H1 (cell line): ENCODE results near the gene MAGI1. TPM values are rescaled to one million over a fixed set of nuclear protein-coding genes. Genes with fewer than 3 reads are reported as not detected.

Source experiments
- CTCF ChIA-PET: fragments of 300-600 bp; sonication (Branson Sonifier 250); formaldehyde crosslinking; loops from one replicate; lab custom pipeline; 2021; ENCODE audit not compliant: partially characterized antibody; lab: Charles Lee
- POLR2A ChIA-PET: fragments of 300-600 bp; sonication (Branson Sonifier 250); formaldehyde crosslinking; loops from one replicate; lab custom pipeline; 2021; ENCODE audit warnings: inconsistent platforms; ENCODE audit not compliant: partially characterized antibody; lab: Charles Lee
- DNase-seq, 2 experiments: peaks; one replicate each; pipeline versions ENCODE4 v3.0.0 to v3.0.0-alpha.2; 2010 to 2022; ENCODE audit warnings: low spot score in 2 of 2, low read depth in 1 of 2, mixed read lengths in 1 of 2
- FAIRE-seq: peaks from 2 replicates; lab custom pipeline; 2011; peaks lifted over from hg19 to GRCh38; lab: Jason Lieb, UNC
- H2AFZ ChIP-seq: 2 replicates; pipeline ENCODE4 v1.8.1; 2012; ENCODE audit warnings: low read length, inconsistent platforms
- H2AK5ac ChIP-seq: 2 replicates; pipeline ENCODE4 v1.6.1; 2013; ENCODE audit warnings: low read depth, low read length
- H2BK120ac ChIP-seq: replicated peaks from 2 replicates; pipeline ENCODE3; 2013; ENCODE audit warnings: low read depth, low read length, inconsistent platforms
- H2BK12ac ChIP-seq: 2 replicates; pipeline ENCODE4 v1.6.1; 2013; ENCODE audit warnings: low read depth, low read length
- H2BK15ac ChIP-seq: 2 replicates; pipeline ENCODE4 v1.6.1; 2013; ENCODE audit warnings: low read length
- H2BK20ac ChIP-seq: 2 replicates; pipeline ENCODE4 v1.6.1; 2013; ENCODE audit warnings: low read length
- H2BK5ac ChIP-seq: 2 replicates; pipeline ENCODE4 v1.6.1; 2013; ENCODE audit warnings: low read depth, low read length
- H3K14ac ChIP-seq: 2 replicates; pipeline ENCODE4 v1.6.1; 2013; ENCODE audit warnings: inconsistent platforms; ENCODE audit not compliant: insufficient read length
- H3K18ac ChIP-seq: 2 replicates; pipeline ENCODE4 v1.6.1; 2013; ENCODE audit warnings: low read length; ENCODE audit errors: extremely low read depth
- H3K23ac ChIP-seq: 2 replicates; pipeline ENCODE4 v1.6.1; 2013; ENCODE audit warnings: inconsistent platforms; ENCODE audit not compliant: insufficient read length
- H3K23me2 ChIP-seq: 2 replicates; pipeline ENCODE4 v1.6.1; 2013; ENCODE audit warnings: low read depth, low read length
- H3K27ac ChIP-seq: 2 replicates; pipeline ENCODE4 v1.6.1; 2011; ENCODE audit warnings: low read depth, low read length, inconsistent platforms
- H3K27me3 ChIP-seq, 4 experiments: replicated peaks in 1 of 4; 1 replicate in 1 of 4; 2 replicates in 3 of 4; pipeline versions ENCODE4 v1.6.1 to v1.8.1; 2011 to 2013; ENCODE audit warnings: low read length in 3 of 4, mild to moderate bottlenecking in 3 of 4, inconsistent platforms in 2 of 4, mixed read lengths in 2 of 4, moderate library complexity in 1 of 4; ENCODE audit not compliant: control insufficient read depth in 3 of 4, insufficient read depth in 3 of 4; ENCODE audit errors: extremely low read depth in 1 of 4
- H3K36me3 ChIP-seq, 4 experiments: 2 replicates each; pipeline versions ENCODE4 v1.6.1 to v1.8.1; 2011 to 2013; ENCODE audit warnings: mild to moderate bottlenecking in 4 of 4, low read length in 3 of 4, moderate library complexity in 2 of 4, control low read depth in 1 of 4, inconsistent platforms in 1 of 4; ENCODE audit not compliant: insufficient read depth in 4 of 4, control insufficient read depth in 2 of 4
- H3K4ac ChIP-seq: replicated peaks from 2 replicates; pipeline ENCODE3; 2013; ENCODE audit warnings: low read length, low read depth, mixed read lengths, inconsistent platforms; ENCODE audit not compliant: insufficient read length
- H3K4me1 ChIP-seq, 4 experiments: replicated peaks in 1 of 4; 1 replicate in 1 of 4; 2 replicates in 3 of 4; pipeline versions ENCODE4 v1.6.1 to v1.8.1; 2011 to 2013; ENCODE audit warnings: low read length in 3 of 4, inconsistent platforms in 2 of 4, mixed read lengths in 1 of 4; ENCODE audit not compliant: insufficient read depth in 4 of 4, control insufficient read depth in 3 of 4
- H3K4me2 ChIP-seq, 2 experiments: 2 replicates each; pipeline versions ENCODE4 v1.6.1 to v1.8.1; 2011 to 2013; ENCODE audit warnings: low read depth in 2 of 2, low read length in 2 of 2, control low read depth in 1 of 2, inconsistent platforms in 1 of 2, mild to moderate bottlenecking in 1 of 2; ENCODE audit not compliant: insufficient read depth in 1 of 2
- H3K4me3 ChIP-seq, 4 experiments: fragments of 200-600, 300-600 bp in 1 of 4; sonication (generic), shearing (Covaris generic), sonication (Bioruptor Twin) in 1 of 4; 2 replicates each; pipeline versions ENCODE4 v1.5.1 to v1.8.1; 2011 to 2016; ENCODE audit warnings: low read length in 4 of 4, low read depth in 3 of 4, control low read depth in 2 of 4, inconsistent platforms in 2 of 4, mild to moderate bottlenecking in 2 of 4, mixed read lengths in 1 of 4, moderate library complexity in 1 of 4; ENCODE audit not compliant: insufficient read depth in 2 of 4; ENCODE audit errors: extremely low read depth in 1 of 4
- H3K56ac ChIP-seq: replicated peaks from 2 replicates; pipeline ENCODE3; 2013; ENCODE audit warnings: low read depth, mild to moderate bottlenecking, mixed read lengths, low read length, inconsistent platforms; ENCODE audit not compliant: insufficient read length
- H3K79me1 ChIP-seq: 2 replicates; pipeline ENCODE4 v1.6.1; 2013; ENCODE audit warnings: low read depth, low read length, control low read depth
- H3K79me2 ChIP-seq, 2 experiments: 2 replicates each; pipeline versions ENCODE4 v1.6.1 to v1.8.1; 2012 to 2013; ENCODE audit warnings: low read length in 2 of 2, mild to moderate bottlenecking in 2 of 2, inconsistent platforms in 1 of 2; ENCODE audit not compliant: insufficient read depth in 2 of 2, control insufficient read depth in 1 of 2
- H3K9ac ChIP-seq, 4 experiments: replicated peaks in 1 of 4; 1 replicate in 1 of 4; 2 replicates in 3 of 4; pipeline versions ENCODE4 v1.6.1 to v1.8.1; 2011 to 2013; ENCODE audit warnings: low read depth in 3 of 4, low read length in 3 of 4, control low read depth in 2 of 4, mild to moderate bottlenecking in 2 of 4, moderate library complexity in 2 of 4, inconsistent platforms in 1 of 4; ENCODE audit errors: extremely low read depth in 1 of 4
- H3K9me3 ChIP-seq, 2 experiments: 2 replicates each; pipeline versions ENCODE4 v1.6.1 to v1.8.1; 2012 to 2013; ENCODE audit warnings: mild to moderate bottlenecking in 2 of 2, moderate library complexity in 2 of 2, control low read depth in 1 of 2, inconsistent platforms in 1 of 2, low read depth in 1 of 2, low read length in 1 of 2, mixed read lengths in 1 of 2; ENCODE audit not compliant: insufficient read depth in 2 of 2
- H4K20me1 ChIP-seq, 2 experiments: replicated peaks in 1 of 2; 2 replicates each; pipeline versions ENCODE3 to v1.8.1; 2011 to 2013; ENCODE audit warnings: inconsistent platforms in 2 of 2, low read length in 2 of 2, mild to moderate bottlenecking in 1 of 2; ENCODE audit not compliant: insufficient read depth in 2 of 2, control insufficient read depth in 1 of 2
- H4K5ac ChIP-seq: 2 replicates; pipeline ENCODE4 v1.6.1; 2013; ENCODE audit warnings: low read length, low read depth, mixed read lengths, inconsistent platforms; ENCODE audit not compliant: insufficient read length
- H4K8ac ChIP-seq: 2 replicates; pipeline ENCODE4 v1.8.0; 2013; ENCODE audit warnings: mild to moderate bottlenecking, moderate library complexity, low read length, inconsistent platforms; ENCODE audit not compliant: insufficient read depth; ENCODE audit errors: extremely low read depth
- H4K91ac ChIP-seq: replicated peaks from 2 replicates; pipeline ENCODE3; 2013; ENCODE audit warnings: low read length, mixed read lengths, inconsistent platforms; ENCODE audit not compliant: insufficient read length
- WGBS, 2 experiments: shearing (Covaris generic) in 1 of 2; methylation state at CpG; one replicate each; pipeline versions ENCODE4 v1.1.6 to v1.1.7; 2013 to 2015; ENCODE audit warnings: low lambda C conversion rate in 2 of 2, mixed read lengths in 2 of 2, inconsistent platforms in 1 of 2, low coverage in 1 of 2, missing lambda C conversion rate in 1 of 2; ENCODE audit not compliant: insufficient replicate concordance in 2 of 2, insufficient coverage in 1 of 2, insufficient read length in 1 of 2; ENCODE audit errors: extremely low coverage in 1 of 2, missing lambda C conversion rate in 1 of 2; 5-methylcytosine and 5-hydroxymethylcytosine counted together
- polyA plus RNA-seq, 7 experiments: library from polyadenylated mRNA; depleted of rRNA in 3 of 7; stranded (reverse) in 5 of 7; unstranded in 2 of 7; fragments of >200 nt in 5 of 7; fragments of 200-250 nt in 2 of 7; gene quantifications; 1 replicate in 5 of 7; 2 replicates in 1 of 7; 4 replicates in 1 of 7; pipeline versions ENCODE4 v1.2.1 to v1.2.3, GENCODE V29; 2011 to 2013; ENCODE audit warnings: missing spikeins in 2 of 7, mixed read lengths in 2 of 7
- total RNA-seq: library from RNA; stranded (reverse); fragmentation: NEBNext Ultra II Directional; extraction: Animal tissue kit (Norgen Biotek cat#: 25700); gene quantifications from 2 replicates; pipeline ENCODE4 v1.2.1, GENCODE V29; 2021

The MAGI1 gene
- total and polyA plus RNA-seq, 2 of the 8 experiments (the other 6 are each of a cell fraction or from before 2014, with no cell fraction given): 19.8 to 78.0 TPM

- Histone ChIP-seq H4K20me1 (no peaks in the 10 kb centered on the region), H2BK5ac (no peak overlapping the region), H4K91ac (no peak overlapping the region), H3K4me1 (peaks cover 0 to 2% (median under 1%) of the 10 kb centered on the region in 4 experiments; a peak in 3 of 7 replicates), H3K9ac (no peak overlapping the region), H3K79me2 (peaks cover 0 to 41% of the 10 kb centered on the region in 2 experiments; a peak in 2 of 4 replicates), H3K79me1 (no peaks in the 10 kb centered on the region), H2BK15ac (no peak overlapping the region), H3K4me2 (no peak overlapping the region), H2BK12ac (no peak overlapping the region), H3K27me3 (no peaks in the 10 kb centered on the region), H4K8ac (no peak overlapping the region), H3K23ac (no peak overlapping the region), H3K27ac (no peak overlapping the region), H3K9me3 (peaks cover 4 to 5% of the 10 kb centered on the region in 2 experiments; a peak in 2 of 4 replicates), H3K14ac (no peak overlapping the region), H3K4ac (no peak overlapping the region), H3K18ac (no peak overlapping the region), H3K23me2 (no peaks in the 10 kb centered on the region), H2BK20ac (no peak overlapping the region), H2AFZ (no peak overlapping the region), H2AK5ac (no peak overlapping the region), H3K56ac (no peak overlapping the region), H4K5ac (no peak overlapping the region), H2BK120ac (no peak overlapping the region), H3K36me3 (no peaks in the 10 kb centered on the region), H3K4me3 (no peak overlapping the region)
- DNase-seq (no peak), FAIRE-seq (no peak)
- CTCF ChIA-PET: interaction anchor here (1.8 kb wide), 1 partner anchor 8 kb away, joined by 5 read pairs; no protein-coding TSS in a partner anchor
- 95% methylated on average over 1 of the region's 1 CpG; no CpG with 5 or more reads in 1 of the 2 experiments for WGBS, 2 experiments
- POLR2A ChIA-PET: no interaction called here
Measured at GRCh38 chr3:65938147-65938546, 100.6 kb downstream of the MAGI1 start.
